Aorta (tissue), 5 donors: Measurements from ENCODE around the gene KCNAB2. TPM values are rescaled to one million over a fixed set of nuclear protein-coding genes. Genes with fewer than 3 reads are reported as not detected.
A peak's percentile ranks its signal among the peaks of the same experiment; 100 is the strongest.

ENCODE experiments used
- ATAC-seq: fragments of 200-7000 bp; cut with Tn5 transposase; one replicate; pipeline ENCODE4 v1.9.1; 2022; ENCODE audit warnings: moderate library complexity; ENCODE audit not compliant: low FRiP score
- DNase-seq, 2 donors: peaks; one replicate each; pipeline ENCODE4 v3.0.0-alpha.2; 2020
- H3K27ac ChIP-seq, 2 donors: one replicate each; pipeline ENCODE4 v1.5.1; 2013; ENCODE audit warnings: low read length in 2 of 2, mild to moderate bottlenecking in 2 of 2, moderate library complexity in 2 of 2, control low read depth in 1 of 2, inconsistent platforms in 1 of 2, low read depth in 1 of 2
- H3K27me3 ChIP-seq, 2 donors: one replicate each; pipeline ENCODE4 v1.6.1; 2013; ENCODE audit warnings: control low read depth in 1 of 2, low read length in 1 of 2, mild to moderate bottlenecking in 1 of 2, moderate library complexity in 1 of 2; ENCODE audit not compliant: insufficient read depth in 2 of 2, control insufficient read depth in 1 of 2
- H3K36me3 ChIP-seq, 2 donors: one replicate each; pipeline ENCODE4 v1.6.1; 2013; ENCODE audit warnings: control low read depth in 1 of 2, low read length in 1 of 2, mild to moderate bottlenecking in 1 of 2; ENCODE audit not compliant: insufficient read depth in 2 of 2, control insufficient read depth in 1 of 2
- H3K4me1 ChIP-seq, 2 donors: one replicate each; pipeline ENCODE4 v1.6.1; 2013; ENCODE audit warnings: low read length in 2 of 2, control low read depth in 1 of 2, mild to moderate bottlenecking in 1 of 2, moderate library complexity in 1 of 2; ENCODE audit not compliant: insufficient read depth in 2 of 2, control insufficient read depth in 1 of 2
- H3K4me3 ChIP-seq, 2 donors: one replicate each; pipeline ENCODE4 v1.5.1; 2013; ENCODE audit warnings: low read length in 2 of 2, control low read depth in 1 of 2, mild to moderate bottlenecking in 1 of 2
- H3K9me3 ChIP-seq: one replicate; pipeline ENCODE4 v1.6.1; 2013; ENCODE audit warnings: mild to moderate bottlenecking, low read length; ENCODE audit not compliant: control insufficient read depth
- WGBS, 2 donors: extraction: QIAGEN DNeasy Blood & Tissue Kit; methylation state at CpG; one replicate each; pipeline ENCODE4 v1.1.7; 2013; 5-methylcytosine and 5-hydroxymethylcytosine counted together
- intact Hi-C, 2 donors: fragments of 100-400 bp; cut with DNase I; formaldehyde crosslinking; loops; one replicate each; pipeline versions ENCODE4 v1.14.2 to v1.15.0; 2022
- polyA plus RNA-seq, 2 donors: library from polyadenylated mRNA; stranded (reverse); fragments of 200-250 nt; gene quantifications; one replicate each; pipeline ENCODE4 v1.2.3, GENCODE V29; 2013
- total RNA-seq, 2 donors: library from RNA; stranded (reverse); fragmentation: NEBNext Ultra II Directional; extraction: Animal tissue kit (Norgen Biotek cat#: 25700); gene quantifications; one replicate each; pipeline ENCODE4 v1.2.1, GENCODE V29; 2021
- donor health status: healthy with polysubstance abuse.
- donor health status: Bipolar disorder and iron deficiency.
- donor health status: DM: no; HTN: no; CAD: no.
- donor health status: DM: no; HTN: no; CAD: no.
- donor health status: DM: yes; HTN: yes; CAD: no.

KCNAB2 gene
- total and polyA plus RNA-seq, 4 donors, result 5.5 to 36.2 (median 11.9) TPM

GRCh38 chr1:6124746-6125365 lies 79.2 kb downstream of the KCNAB2 start:
- WGBS, 2 donors, result 93 to 94% methylated on average over 21 of the region's 21 CpGs
- intact Hi-C loops, result no loop called here
- Histone ChIP-seq H3K4me3 (no peak overlapping the region), H3K27me3 (no peaks in the 10 kb centered on the region), H3K9me3 (no peaks in the 10 kb centered on the region), H3K36me3 (no peaks in the 10 kb centered on the region), H3K27ac (no peak overlapping the region), H3K4me1 (no peaks in the 10 kb centered on the region)
- DNase-seq (peak; percentile 26 to 66), ATAC-seq (no peak)

- intact Hi-C loops, result no loop called here
- H3K27me3 ChIP-seq, result no peaks in the 10 kb centered on the region
- H3K27ac ChIP-seq, result no peak overlapping the region
- no peak for ATAC-seq
- H3K36me3 ChIP-seq, result no peaks in the 10 kb centered on the region
- H3K4me3 ChIP-seq, result no peak overlapping the region
- H3K9me3 ChIP-seq, result no peaks in the 10 kb centered on the region
- WGBS, 2 donors, result 78 to 80% methylated on average over 13 to 15 of the region's 15 CpGs
- no peaks in the 10 kb centered on the region for H3K4me1 ChIP-seq
- peak; percentile 29 to 65 for DNase-seq
These were observed 79.7 kb downstream of the KCNAB2 start for GRCh38 chr1:6125366-6125765.

GRCh38 chr1:6126028-6126427 lies 80.3 kb downstream of the KCNAB2 start:
- Histone ChIP-seq H3K27me3 (no peaks in the 10 kb centered on the region), H3K4me1 (no peaks in the 10 kb centered on the region), H3K4me3 (no peak overlapping the region), H3K36me3 (no peaks in the 10 kb centered on the region), H3K9me3 (no peaks in the 10 kb centered on the region), H3K27ac (no peak overlapping the region)
- 84 to 85% methylated on average over 13 of the region's 13 CpGs for WGBS, 2 donors
- DNase-seq (peak; percentile 40 to 64), ATAC-seq (no peak)
- intact Hi-C loops, result no loop called here

GRCh38 chr1:6126521-6127067 lies 80.9 kb downstream of the KCNAB2 start:
- Histone ChIP-seq H3K27ac (no peak overlapping the region), H3K4me3 (no peak overlapping the region), H3K4me1 (no peaks in the 10 kb centered on the region), H3K36me3 (no peaks in the 10 kb centered on the region), H3K27me3 (no peaks in the 10 kb centered on the region), H3K9me3 (no peaks in the 10 kb centered on the region)
- WGBS, 2 donors, result 87 to 94% methylated on average over 16 of the region's 16 CpGs
- ATAC-seq (no peak), DNase-seq (peak; percentile 24 to 70)
- intact Hi-C loops, result no loop called here

GRCh38 chr1:6127587-6128163 lies 82.0 kb downstream of the KCNAB2 start:
- Histone ChIP-seq H3K36me3 (no peaks in the 10 kb centered on the region), H3K4me1 (no peaks in the 10 kb centered on the region), H3K27ac (no peak overlapping the region), H3K4me3 (no peak overlapping the region), H3K9me3 (no peaks in the 10 kb centered on the region), H3K27me3 (no peaks in the 10 kb centered on the region)
- peak; percentile 83 to 91 for DNase-seq
- intact Hi-C loops, result no loop called here
- 14 to 16% methylated on average over 35 to 41 of the region's 41 CpGs for WGBS, 2 donors
- peak; percentile 78 for ATAC-seq

- Histone ChIP-seq H3K4me1 (no peaks in the 10 kb centered on the region), H3K27me3 (no peaks in the 10 kb centered on the region), H3K36me3 (no peaks in the 10 kb centered on the region), H3K27ac (no peak overlapping the region), H3K9me3 (no peaks in the 10 kb centered on the region), H3K4me3 (no peak overlapping the region)
- 93 to 94% methylated on average over 32 to 34 of the region's 34 CpGs for WGBS, 2 donors
- peak; percentile 48 to 72 for DNase-seq
- ATAC-seq, result no peak
- intact Hi-C loops, result no loop called here
These were observed 82.8 kb downstream of the KCNAB2 start for GRCh38 chr1:6128276-6129081.

- Histone ChIP-seq H3K27ac (no peak overlapping the region), H3K36me3 (no peaks in the 10 kb centered on the region), H3K4me1 (no peaks in the 10 kb centered on the region), H3K4me3 (no peak overlapping the region), H3K27me3 (no peaks in the 10 kb centered on the region), H3K9me3 (no peaks in the 10 kb centered on the region)
- DNase-seq (peak; percentile 34 to 59), ATAC-seq (no peak)
- intact Hi-C loops, result no loop called here
- 90 to 91% methylated on average over 9 of the region's 9 CpGs for WGBS, 2 donors
These were observed 83.6 kb downstream of the KCNAB2 start for GRCh38 chr1:6129313-6129712.

GRCh38 chr1:6130036-6130435 lies 84.3 kb downstream of the KCNAB2 start:
- DNase-seq (peak; percentile 37 to 68), ATAC-seq (no peak)
- H3K4me3 ChIP-seq, result no peak overlapping the region
- H3K9me3 ChIP-seq, result no peaks in the 10 kb centered on the region
- no peaks in the 10 kb centered on the region for H3K27me3 ChIP-seq
- H3K36me3 ChIP-seq, result no peaks in the 10 kb centered on the region
- intact Hi-C loops, result no loop called here
- 80 to 82% methylated on average over 11 of the region's 11 CpGs for WGBS, 2 donors
- H3K27ac ChIP-seq, result no peak overlapping the region
- no peaks in the 10 kb centered on the region for H3K4me1 ChIP-seq
